GM19023 (cell line): ENCODE results near the gene CLDND2.

ENCODE experiments used
- ATAC-seq: cut with Tn5 transposase; IDR thresholded peaks from one replicate; pipeline ENCODE4 v1.9.1; 2021; ENCODE audit warnings: mild to moderate bottlenecking, moderate library complexity; ENCODE audit not compliant: unreplicated experiment

The CLDND2 gene

DNA sequence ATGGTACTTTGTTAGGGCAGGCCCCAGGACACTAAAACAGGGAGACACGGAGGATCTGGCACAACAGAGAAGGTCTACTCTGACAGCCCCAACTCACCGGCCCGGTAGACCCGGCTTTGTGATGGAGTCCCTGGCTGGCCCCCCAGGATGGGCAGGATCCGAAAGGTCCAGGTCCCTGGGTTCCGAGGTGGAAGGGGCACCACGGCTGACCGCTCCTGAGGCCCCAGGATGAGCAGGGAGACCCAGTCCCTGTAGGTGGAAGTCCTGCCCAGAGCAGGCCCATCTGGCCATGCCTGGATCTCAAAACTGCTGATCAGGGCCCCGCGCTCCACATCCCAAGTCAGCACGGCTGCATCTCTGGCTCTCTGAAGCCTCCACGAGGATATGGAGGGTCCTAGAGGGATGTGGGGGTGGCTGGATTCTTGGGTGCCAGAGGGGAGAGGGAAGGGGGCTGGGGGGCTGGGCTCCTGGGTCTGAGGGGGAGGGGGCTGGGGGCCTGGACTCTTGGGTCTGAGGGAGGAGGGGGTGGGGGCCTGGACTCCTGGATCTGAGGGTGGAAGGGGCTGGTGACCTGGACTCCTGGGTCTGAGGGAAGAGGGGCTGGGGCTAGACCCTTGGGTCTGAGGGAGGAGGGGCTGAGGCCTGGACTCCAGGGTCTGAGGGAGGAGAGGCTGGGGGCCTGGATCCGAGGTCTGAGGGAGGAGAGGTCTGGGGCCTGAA, 31.5 kb downstream of the CLDND2 start:
- no peak for ATAC-seq

DNA sequence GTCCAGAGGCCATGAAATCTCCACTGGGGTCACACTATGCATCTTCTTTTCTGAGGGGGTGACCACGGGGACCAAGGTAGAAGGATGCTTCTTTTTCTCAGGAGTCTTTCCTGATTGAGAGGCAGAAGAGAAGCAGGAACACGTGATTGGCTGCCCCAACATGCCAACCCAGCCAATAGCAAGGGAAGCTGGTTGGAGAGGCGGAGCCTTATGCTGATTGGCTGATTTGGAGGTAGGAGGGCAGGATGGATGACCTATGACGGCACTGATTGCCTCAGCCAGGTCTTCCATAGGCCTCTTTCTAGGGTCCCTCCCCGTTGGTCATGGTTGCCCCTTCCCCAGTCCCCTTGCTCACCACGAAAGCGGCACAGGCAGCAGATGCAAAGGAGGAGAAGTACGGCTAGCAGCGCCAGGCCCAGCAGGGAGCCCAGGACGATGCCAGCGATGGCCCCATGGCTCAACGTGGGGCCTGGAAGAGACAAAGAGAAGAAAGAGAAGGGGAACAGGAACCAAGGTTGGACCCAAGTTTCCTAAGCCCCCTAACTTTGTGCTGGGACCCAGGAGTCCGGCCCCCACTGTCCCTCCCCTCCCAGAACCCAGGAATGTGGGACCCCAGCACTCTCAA, 34.9 kb downstream of the CLDND2 start:
- ATAC-seq = no peak

DNA sequence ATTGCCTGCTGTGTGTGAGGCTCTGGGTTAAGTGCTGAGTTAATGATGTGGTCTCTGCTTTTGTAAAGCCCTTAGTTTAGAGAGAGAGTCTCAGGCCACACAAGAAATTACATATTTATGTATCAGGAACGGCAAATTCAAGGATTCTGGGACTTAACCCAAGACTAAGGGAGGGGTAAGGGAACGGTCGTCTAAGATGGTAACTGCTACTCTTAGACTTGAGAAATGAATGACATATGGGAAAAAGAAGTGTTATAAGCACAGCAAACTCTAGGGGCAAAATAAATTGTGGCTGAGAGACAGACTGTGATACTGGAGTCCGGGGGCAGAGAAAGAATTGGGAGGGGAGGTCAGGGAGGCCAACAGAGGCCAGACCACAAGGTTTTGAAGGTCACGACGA, 37.1 kb downstream of the CLDND2 start:
- ATAC-seq = no peak

DNA sequence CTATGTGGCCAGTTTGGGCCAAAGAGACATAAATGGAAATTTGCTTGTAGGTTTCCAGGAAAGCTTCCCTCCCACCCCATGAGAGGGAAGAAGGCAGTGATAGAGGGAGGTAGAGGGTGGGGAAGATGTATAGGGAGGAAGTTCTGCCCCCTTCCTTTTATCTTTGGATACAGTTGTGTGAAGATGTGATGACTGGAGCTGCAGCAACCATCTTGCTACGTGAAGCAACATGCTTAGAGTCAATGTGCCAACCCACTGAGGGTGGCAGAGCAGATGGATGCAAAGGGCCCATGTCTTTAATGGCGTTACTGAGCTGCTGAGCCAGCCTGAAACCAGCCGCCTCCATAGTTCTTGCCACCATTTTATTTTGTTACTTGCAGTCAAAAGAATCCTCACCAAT, 37.6 kb downstream of the CLDND2 start:
- no peak for ATAC-seq

DNA sequence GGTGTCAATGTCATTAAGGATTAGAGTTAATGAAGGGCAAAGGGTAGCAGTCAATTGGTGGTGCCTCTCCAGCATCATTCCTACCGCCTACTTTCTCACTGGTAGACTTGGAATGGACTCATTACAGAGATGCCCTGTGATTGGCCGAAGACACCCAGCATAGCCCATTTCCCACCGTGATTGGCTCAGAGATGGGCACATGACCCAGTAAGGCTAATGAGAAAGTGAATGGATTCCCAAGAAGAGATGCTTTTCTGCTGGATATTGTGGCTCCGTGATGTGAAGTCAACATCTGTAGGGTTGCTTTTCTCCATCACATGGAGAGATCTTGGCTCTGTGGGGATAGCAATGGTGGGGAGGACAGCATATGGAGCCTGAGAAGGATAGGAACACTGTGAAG, 38.4 kb downstream of the CLDND2 start:
- ATAC-seq = no peak

DNA sequence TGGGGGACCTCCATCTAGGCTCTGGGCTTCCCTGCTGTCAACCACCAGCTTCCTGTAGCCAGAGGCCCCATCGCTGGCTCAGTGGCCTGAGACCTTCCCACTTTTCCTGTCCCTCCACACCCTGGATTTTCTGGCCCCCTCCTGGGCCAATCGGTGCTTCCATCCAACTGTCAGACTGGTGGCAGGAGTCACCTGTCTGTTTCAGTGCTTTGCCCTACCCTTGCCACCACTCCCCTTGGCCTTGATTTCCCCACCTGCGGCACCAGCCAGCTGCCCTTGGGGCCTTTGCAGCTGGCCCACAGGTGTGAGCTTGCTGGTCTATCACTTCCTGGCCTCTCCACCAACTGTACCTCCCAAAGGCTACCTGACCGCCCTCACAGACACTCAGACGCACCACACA, 39.4 kb downstream of the CLDND2 start:
- ATAC-seq = no peak

DNA sequence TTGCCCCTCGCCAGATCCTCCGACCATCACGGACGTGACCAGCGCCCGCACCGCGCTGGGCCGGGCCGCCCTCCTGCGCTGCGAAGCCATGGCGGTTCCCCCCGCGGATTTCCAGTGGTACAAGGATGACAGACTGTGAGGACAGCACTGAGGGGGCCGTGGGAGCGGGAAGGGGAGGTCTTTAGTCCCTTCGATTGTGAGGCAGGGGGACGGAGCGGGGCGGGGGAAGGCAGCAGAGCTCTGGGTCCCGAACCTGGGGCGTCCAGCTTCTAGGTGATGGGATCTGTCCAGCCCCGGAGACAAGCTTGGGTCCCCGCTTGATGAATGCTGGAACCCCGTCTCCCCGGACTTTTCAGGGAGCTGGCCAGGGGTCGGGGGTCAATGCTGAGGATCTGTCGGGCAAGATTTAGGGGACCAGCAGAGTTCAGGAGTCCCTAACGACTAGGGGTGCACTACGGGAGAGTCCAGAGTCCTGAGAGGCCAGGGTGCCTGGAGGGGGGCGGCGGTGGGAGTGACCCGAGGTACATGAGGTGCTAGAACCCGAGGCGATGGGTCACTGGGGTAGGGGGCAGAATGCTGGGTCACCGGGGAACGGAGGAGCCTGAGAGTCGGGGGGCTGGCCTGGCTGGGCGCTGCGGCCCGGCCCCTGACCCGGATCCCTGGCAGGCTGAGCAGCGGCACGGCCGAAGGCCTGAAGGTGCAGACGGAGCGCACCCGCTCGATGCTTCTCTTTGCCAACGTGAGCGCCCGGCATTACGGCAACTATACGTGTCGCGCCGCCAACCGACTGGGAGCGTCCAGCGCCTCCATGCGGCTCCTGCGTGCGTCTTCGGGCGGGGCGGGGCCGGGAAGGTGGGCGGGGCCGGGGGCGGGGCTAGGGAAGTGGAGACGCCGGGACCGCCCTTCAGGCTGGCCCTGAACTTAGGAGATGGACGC, 41.5 kb downstream of the CLDND2 start:
- no peak for ATAC-seq

DNA sequence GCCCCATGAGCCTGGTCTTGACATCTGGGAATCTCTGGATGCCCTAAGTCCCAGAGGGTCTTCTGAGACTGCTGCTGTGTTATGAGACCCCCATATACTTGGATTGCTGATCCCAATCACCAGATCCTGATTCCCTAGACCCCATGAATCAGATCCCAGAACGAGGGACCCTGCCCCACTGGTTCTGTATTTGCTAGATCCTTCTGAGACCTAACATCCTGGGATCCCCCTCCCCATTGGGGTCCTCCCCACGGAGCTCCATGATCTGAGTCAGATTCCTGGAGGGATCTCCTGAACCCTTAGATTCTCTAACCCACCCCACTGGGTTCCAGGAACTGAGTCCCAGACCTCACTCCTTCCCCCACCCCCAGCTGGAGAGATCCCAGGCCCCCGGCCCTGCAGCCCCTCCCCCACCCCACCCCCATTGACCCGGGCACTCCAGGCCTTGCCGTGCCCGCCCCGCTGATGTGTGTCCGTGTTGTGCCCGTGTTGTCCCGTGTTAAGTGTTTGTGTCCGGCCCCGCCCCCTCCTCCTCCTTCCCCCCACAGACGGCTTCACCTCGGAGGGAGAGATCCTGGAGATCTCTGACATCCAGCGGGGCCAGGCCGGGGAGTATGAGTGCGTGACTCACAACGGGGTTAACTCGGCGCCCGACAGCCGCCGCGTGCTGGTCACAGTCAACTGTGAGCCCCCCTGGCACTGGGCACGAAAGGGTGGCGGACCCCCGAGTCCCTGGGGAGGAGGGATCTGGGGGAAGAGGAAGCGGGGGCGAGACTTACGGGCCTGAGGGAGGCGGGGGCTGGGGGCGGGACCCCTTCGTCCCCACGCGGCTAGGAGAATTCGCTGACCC, 42.4 kb downstream of the CLDND2 start:
- no peak for ATAC-seq

DNA sequence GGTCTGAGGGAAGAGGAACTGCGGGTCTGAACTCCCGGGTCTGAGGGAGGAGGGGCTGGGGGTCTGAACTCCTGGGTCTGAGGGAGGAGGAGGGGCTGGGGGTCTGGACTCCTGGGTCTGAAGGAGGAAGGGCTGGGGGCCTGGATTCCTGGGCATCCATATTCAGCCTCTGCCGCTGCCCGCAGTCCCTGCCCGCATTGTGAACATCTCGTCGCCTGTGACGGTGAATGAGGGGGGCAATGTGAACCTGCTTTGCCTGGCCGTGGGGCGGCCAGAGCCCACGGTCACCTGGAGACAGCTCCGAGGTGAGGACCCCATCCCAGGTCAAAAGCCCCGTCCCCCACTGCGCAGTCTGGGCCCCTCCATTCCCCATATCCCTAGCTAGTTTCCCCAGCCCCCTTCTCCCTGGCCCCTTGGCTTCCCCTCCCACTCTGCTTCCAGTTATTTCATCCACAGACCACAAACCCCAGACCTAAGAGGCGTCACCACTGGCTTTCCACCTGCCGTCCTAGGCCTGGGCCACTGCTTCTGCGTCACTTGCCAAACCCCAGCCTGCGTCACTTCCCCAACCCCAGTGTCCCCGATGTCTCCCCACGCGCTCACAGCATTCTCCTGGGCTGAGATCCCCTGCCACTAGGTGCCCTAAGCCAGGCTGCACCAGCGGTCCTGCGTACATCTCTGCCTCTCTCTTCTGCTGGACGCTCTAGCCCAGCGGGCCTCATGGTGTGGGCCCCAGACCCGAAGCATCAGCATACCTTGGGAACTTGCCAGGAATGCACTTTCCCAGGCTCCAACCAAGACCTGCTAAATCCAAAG, 43.4 kb downstream of the CLDND2 start:
- ATAC-seq = no peak

DNA sequence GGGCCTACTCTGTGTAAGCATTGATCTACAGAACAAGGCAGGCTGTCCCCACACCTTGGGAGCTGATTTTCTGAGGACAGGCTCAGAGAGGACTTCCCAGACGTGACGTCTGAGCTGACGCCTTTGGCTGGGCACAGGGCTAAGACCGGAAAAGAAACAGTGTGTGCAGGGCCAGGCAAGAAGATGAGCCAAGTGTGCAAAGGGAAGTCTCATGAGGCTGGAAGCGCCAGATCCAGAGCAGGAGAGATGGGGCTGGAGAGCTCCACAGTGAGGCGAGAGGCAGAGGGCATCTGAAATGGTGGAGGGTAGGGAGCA, 44.7 kb downstream of the CLDND2 start:
- no peak for ATAC-seq

DNA sequence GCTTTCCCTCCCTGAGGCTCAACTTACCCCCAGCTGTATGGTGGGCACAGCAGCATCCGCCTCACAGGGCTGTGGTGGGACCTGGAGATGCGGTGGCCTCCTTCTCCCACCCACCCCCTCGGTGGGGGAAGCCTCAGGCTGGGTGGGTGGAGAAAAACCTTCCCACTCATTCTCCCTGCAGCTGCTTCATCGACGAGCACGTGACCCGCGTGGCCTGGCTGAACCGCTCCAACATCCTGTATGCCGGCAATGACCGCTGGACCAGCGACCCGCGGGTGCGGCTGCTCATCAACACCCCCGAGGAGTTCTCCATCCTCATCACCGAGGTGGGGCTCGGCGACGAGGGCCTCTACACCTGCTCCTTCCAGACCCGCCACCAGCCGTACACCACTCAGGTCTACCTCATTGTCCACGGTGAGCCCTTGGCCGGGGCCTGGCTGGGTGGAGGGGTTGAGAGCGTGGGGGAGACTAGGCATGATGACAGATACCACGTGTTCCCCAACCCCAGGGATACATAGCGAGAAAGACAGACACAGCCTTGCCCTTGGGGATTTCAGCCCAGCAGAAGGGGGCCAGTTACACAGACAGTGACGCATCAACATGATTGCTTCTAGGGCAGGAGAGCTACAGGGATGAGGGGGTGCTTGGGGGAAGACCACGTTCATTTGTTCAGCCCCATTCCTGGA, 45.2 kb downstream of the CLDND2 start:
- no peak for ATAC-seq

DNA sequence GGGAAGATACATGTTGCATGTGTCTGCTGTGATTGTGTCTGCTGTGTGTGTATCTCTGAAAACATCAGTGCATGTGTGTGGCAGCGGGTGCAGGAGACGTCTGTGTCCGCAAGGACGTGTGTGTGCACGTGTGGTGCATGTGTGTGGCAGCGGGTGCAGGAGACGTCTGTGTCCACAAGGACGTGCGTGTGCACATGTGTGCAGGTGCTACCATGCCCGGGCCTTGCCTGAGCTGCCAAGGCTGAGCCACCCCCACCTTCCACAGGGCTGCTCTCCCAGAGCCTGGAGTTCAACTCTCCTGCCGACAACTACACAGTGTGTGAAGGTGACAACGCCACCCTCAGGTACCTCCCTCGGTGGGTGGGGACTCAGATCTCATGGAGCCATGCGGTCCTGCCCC, 47.0 kb downstream of the CLDND2 start:
- no peak for ATAC-seq

DNA sequence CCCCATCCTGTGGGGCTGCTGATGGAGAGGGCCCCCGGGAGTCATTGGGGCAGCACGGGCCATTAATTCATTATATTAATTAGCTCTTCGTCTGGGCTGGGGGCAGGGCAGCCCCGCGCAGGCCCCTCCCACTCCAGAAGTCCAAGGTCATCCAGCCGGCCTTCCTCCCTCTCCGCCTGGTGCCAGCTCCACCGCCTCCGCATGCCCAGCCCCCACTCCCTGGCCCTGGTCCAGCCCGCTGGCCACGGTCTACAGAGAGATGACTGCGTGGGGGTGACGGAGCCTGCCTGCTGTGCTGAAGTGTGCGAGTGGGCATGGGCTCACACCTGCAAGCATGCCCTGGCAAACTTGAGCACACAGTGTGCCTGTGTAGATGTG, 48.5 kb downstream of the CLDND2 start:
- ATAC-seq = no peak

DNA sequence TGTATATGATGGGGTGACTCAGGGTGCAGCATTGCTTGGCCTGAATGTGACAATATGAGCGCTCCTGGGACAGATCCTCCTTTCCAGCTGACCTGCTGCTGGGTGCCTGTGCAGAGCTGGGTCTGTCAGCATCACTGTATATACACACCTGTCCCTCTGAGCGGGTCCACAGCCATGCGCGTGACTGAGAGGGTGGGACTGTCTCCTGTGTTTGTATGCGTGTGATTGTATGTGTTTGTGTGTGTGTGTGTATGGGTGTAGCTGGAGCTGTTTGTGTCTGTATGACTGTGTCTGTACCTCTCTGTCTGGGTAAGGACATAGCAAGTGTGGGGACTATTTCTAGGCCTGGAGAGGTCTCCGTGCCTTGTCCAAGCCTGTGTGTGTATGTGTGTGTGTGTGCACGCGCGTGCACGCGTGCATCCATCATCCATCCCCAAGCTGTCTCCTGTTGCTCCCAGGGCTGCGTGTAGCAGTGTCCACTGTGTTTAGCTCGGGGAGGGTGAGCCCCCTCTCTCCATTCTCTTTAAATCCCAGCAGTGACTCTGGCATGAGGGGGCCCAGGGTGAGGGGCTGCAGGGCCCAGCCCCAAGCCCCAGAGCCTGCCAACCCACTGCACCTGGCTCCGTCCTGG, 49.0 kb downstream of the CLDND2 start:
- ATAC-seq = no peak

DNA sequence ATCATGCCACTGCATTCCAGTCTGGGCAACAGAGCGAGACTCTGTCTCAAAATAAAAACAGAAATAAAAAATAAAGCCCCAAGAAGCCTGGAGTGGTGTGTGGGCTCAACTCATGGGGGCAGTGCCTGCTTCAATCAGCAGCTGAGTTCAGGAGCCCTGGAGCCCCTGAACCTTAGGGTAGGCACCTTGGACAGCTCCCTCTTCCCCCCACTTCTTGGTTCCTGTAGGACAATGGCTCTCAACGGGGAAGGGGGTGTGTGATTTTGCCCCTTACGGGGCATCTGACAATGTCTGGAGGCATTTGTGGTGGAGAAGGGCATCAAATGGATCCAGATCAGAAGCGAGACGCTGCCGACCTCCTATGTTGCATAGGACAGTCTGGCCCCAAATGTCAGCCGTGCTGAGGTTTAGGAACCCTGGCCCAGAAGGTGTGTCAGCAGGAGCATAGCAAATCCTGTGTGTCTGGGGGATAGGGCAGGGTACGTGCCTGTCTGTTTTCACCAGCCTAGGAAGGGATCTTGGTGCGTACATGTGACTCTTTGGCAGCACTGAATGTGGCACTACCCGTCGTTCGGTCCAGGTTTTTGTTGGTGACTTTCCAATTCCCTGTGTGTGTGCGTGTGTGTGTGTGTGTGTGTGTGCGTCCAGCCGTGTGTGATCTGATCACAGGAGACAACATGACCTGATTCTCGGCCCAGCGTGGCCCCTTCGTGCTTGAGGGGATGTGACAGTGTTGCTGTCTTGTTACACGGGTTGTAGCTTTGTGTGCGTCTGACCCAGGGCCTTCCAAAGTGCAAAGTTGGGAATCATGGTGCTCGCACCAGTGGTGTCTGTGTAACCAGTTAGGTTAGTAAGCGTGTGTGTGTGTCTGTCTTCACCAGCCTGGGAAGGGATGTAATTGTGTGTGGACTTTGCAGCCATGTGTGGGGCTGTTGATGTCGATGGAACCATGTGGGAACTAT, 49.8 kb downstream of the CLDND2 start:
- ATAC-seq = no peak

DNA sequence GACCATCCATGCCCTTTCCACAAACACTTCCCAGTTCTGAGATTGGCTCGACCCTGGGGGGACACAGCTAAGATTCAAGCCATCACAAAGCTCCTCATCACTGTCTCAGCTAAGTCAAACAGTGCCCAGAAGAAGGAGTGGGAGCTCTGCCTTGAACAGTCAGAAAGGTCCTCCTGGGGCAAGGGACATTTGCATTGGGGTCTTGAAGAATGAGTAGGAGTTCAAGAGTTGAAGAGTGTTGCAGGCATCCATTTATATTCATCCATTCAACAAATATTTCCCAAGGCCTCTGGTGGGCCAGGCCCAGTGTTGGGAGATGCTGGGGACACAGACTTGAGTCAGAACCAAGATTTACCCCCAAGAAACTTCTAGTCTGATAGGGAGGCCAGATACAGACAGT, 50.8 kb downstream of the CLDND2 start:
- ATAC-seq = no peak

DNA sequence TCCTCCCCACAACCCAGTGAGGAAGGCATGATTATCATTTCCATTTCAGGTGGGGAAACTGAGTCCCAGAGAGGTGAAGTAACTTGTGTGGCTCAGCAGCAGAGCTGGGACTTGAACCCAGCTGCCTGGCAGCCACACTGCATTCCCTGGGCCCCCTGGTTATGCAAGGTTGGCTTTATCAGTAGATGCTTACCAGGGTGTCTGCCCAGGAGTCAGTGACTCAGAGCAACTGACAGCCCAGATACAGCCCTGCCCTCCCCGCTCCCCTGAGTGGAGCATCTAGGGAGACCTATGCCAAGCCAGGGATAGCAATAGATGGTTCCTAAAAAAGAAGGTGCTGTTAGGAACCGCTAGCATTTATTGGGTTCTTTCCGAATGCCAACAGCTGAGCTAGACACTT, 51.4 kb downstream of the CLDND2 start:
- no peak for ATAC-seq
